ENCODE results near the gene USH1C. TPM values are rescaled to one million over a fixed set of nuclear protein-coding genes. Genes with fewer than 3 reads are reported as not detected.
A peak's percentile ranks its signal among the peaks of the same experiment; 100 is the strongest.

Gene USH1C
- total and polyA plus RNA-seq, 9 of the 15 experiments (the other 6 are each of a cell fraction or from before 2014, with no cell fraction given), result 0.04 TPM; not detected in 8

DNA sequence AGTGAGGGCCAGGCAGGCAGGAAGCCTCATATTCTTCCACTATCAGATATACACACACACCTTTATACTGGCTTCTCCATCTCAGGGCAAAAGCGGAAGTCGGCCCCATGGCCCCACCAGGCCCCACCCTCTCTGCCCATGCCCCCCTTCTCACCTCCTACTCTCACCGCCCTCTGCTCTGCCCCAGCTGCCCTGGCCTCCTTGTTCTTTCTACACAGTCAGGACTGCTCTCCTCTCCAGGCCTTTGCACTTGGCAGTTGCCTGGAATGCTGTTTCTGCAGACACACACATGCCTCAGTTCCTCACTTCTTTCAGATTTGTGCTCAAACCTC lies 28.1 kb upstream of the USH1C start:
- in situ Hi-C loops (cut with MboI), result no loop called here
- Histone ChIP-seq H3K9ac (ENCODE audit: insufficient read depth in 1 of 2, low read depth in 2 of 2, low read length in 2 of 2) (no peak overlapping the region), H3K27me3 (ENCODE audit: control insufficient read depth in 2 of 2, insufficient read depth in 2 of 2, low read length in 2 of 2) (peaks cover 10 to 27% of the 10 kb centered on the region in 2 experiments; a peak in 4 of 5 replicates), H3K4me1 (replicated peaks in 1 of 2; ENCODE audit: control insufficient read depth in 2 of 2, insufficient read depth in 2 of 2, low read length in 2 of 2) (peaks cover 0 to 11% of the 10 kb centered on the region in 2 experiments; a peak in 2 of 5 replicates), H2AFZ (ENCODE audit: low read depth, low read length) (no peak overlapping the region), H3K27ac (ENCODE audit: extremely low read depth, low read depth, low read length) (no peak overlapping the region), H3K36me3 (ENCODE audit: control insufficient read depth, insufficient read depth, low read length) (no peaks in the 10 kb centered on the region), H3K9me1 (ENCODE audit: control insufficient read depth, insufficient read depth, low read length) (no peaks in the 10 kb centered on the region), H3K9me3 (replicated peaks; ENCODE audit: control insufficient read depth, insufficient read depth, low read depth, low read length) (no peaks in the 10 kb centered on the region), H3K4me2 (ENCODE audit: insufficient read depth, low read length) (no peak overlapping the region), H3K79me2 (ENCODE audit: control insufficient read depth, insufficient read depth, low read length) (no peaks in the 10 kb centered on the region), H3K4me3 (no peak overlapping the region), H4K20me1 (replicated peaks; ENCODE audit: control insufficient read depth, insufficient read depth, low read length) (peaks cover 4% of the 10 kb centered on the region; the same call in 1 of the 2 replicates)
- ChIA-PET CTCF (ENCODE audit: low intra/inter-chr PET ratio) (no interaction called here), POLR2A (no interaction called here)
- BruUV-seq (replicated peaks), result no TSS peak
- TF ChIP-seq CTBP1 (IDR thresholded peaks at IDR 0.05; ENCODE audit: borderline replicate concordance), result no peak
- TF ChIP-seq, protein P1, sequence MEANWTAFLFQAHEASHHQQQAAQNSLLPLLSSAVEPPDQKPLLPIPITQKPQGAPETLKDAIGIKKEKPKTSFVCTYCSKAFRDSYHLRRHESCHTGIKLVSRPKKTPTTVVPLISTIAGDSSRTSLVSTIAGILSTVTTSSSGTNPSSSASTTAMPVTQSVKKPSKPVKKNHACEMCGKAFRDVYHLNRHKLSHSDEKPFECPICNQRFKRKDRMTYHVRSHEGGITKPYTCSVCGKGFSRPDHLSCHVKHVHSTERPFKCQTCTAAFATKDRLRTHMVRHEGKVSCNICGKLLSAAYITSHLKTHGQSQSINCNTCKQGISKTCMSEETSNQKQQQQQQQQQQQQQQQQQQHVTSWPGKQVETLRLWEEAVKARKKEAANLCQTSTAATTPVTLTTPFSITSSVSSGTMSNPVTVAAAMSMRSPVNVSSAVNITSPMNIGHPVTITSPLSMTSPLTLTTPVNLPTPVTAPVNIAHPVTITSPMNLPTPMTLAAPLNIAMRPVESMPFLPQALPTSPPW (CRISPR knock-in tag; IDR thresholded peaks at IDR 0.05), result peak; percentile 87
- peak; percentile 62 for TF ChIP-seq SPI1 (IDR thresholded peaks at IDR 0.05; ENCODE audit: borderline replicate concordance, low read depth, low read length)
- peak; percentile 48 for TF ChIP-seq GABPA (tag; conservative IDR thresholded peaks at IDR 0.05; ENCODE audit: low read depth)
- DNase-seq (ENCODE audit: extremely low read depth in 1 of 4, low spot score in 3 of 4), result peak in 1 of 4 experiments; percentile 14
- intact Hi-C loops (cut with micrococcal nuclease), result no loop called here
- peak; percentile 43 for ATAC-seq
- no CpG with 5 or more reads among the region's 3 CpGs for WGBS (ENCODE audit: insufficient coverage, low coverage, missing lambda C conversion rate)
- FAIRE-seq, result no peak
